HG03045 (cell line): Measurements from ENCODE around the gene RYR2.

Source experiments
- ATAC-seq: cut with Tn5 transposase; IDR thresholded peaks from one replicate; pipeline ENCODE4 v1.9.1; 2021; ENCODE audit warnings: mild to moderate bottlenecking, moderate library complexity; ENCODE audit not compliant: unreplicated experiment

Gene RYR2

GRCh38 chr1:237416924-237417655, 375.1 kb downstream of the RYR2 start:
- no peak for ATAC-seq

GRCh38 chr1:237428809-237429208, 386.8 kb downstream of the RYR2 start:
- ATAC-seq: no peak

- ATAC-seq: no peak
Observed at GRCh38 chr1:237429252-237429651, 387.3 kb downstream of the RYR2 start.

- no peak for ATAC-seq
Observed at GRCh38 chr1:237431448-237431847, 389.5 kb downstream of the RYR2 start.

- no peak for ATAC-seq
Observed at GRCh38 chr1:237440346-237440745, 398.4 kb downstream of the RYR2 start.

- ATAC-seq: no peak
Observed at GRCh38 chr1:237444120-237444790, 402.3 kb downstream of the RYR2 start.

GRCh38 chr1:237448042-237448441, 406.1 kb downstream of the RYR2 start:
- ATAC-seq: no peak

- no peak for ATAC-seq
Observed at GRCh38 chr1:237457573-237457972, 415.6 kb downstream of the RYR2 start.

GRCh38 chr1:237467320-237467719, 425.3 kb downstream of the RYR2 start:
- ATAC-seq: no peak

GRCh38 chr1:237470712-237471338, 428.8 kb downstream of the RYR2 start:
- no peak for ATAC-seq

- ATAC-seq: no peak
Observed at GRCh38 chr1:237471377-237471776, 429.4 kb downstream of the RYR2 start.

- no peak for ATAC-seq
Observed at GRCh38 chr1:237471956-237472355, 430.0 kb downstream of the RYR2 start.

- ATAC-seq: no peak
Observed at GRCh38 chr1:237473854-237474253, 431.9 kb downstream of the RYR2 start.

- no peak for ATAC-seq
Observed at GRCh38 chr1:237478082-237478481, 436.1 kb downstream of the RYR2 start.

GRCh38 chr1:237478842-237479241, 436.9 kb downstream of the RYR2 start:
- no peak for ATAC-seq

GRCh38 chr1:237482777-237483176, 440.8 kb downstream of the RYR2 start:
- ATAC-seq: no peak

- ATAC-seq: no peak
Observed at GRCh38 chr1:237492359-237492758, 450.4 kb downstream of the RYR2 start.

- no peak for ATAC-seq
Observed at GRCh38 chr1:237500566-237500965, 458.6 kb downstream of the RYR2 start.

GRCh38 chr1:237503292-237503691, 461.3 kb downstream of the RYR2 start:
- no peak for ATAC-seq

- peak; percentile 57 for ATAC-seq
Observed at GRCh38 chr1:237507005-237507404, 465.0 kb downstream of the RYR2 start.

- ATAC-seq: no peak
Observed at GRCh38 chr1:237509748-237510147, 467.8 kb downstream of the RYR2 start.

GRCh38 chr1:237525102-237525501, 483.1 kb downstream of the RYR2 start:
- ATAC-seq: no peak
